OCI-M2 (cell line): ENCODE results near the gene KDM4D.
A peak's percentile ranks its signal among the peaks of the same experiment; 100 is the strongest.

Experiments used
- DNase-seq: peaks from one replicate; lab custom pipeline; 2025; ENCODE audit not compliant: unreplicated experiment; lab: John Stamatoyannopoulos, UW

Gene KDM4D

GRCh38 chr11:95028357-95028756 is 54.8 kb downstream of the KDM4D start:
- no peak for DNase-seq

- no peak for DNase-seq
Measured at GRCh38 chr11:95033051-95033450, 59.5 kb downstream of the KDM4D start.

GRCh38 chr11:95035316-95035715 is 61.8 kb downstream of the KDM4D start:
- no peak for DNase-seq

DNA sequence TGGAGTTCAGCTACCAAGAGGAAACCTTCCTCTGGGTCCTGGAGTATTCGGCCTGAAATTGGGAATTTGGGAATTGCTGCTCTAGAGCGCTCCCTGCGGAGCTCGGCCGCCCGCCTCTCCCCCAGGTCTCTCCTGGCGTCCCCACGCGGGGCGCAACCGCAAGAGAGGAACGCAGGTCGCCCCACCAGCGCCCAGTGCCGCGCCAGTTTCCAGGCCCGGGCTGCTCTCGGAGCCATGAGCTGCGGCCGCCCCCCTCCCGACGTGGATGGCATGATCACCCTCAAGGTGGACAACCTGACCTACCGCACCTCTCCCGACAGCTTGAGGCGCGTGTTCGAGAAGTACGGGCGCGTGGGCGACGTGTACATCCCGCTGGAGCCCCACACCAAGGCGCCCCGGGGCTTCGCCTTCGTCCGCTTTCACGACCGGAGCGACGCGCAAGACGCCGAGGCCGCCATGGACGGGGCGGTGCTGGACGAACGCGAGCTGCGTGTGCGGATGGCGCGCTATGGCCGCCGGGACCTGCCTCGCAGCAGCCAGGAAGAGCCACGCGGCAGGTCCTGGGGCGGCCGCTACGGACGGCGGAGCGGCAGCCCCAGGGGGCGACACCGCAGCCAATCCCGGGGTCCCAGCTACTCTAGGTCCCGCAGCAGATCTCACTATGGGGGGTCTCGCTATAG is 64.0 kb downstream of the KDM4D start:
- DNase-seq = peak; percentile 21

DNA sequence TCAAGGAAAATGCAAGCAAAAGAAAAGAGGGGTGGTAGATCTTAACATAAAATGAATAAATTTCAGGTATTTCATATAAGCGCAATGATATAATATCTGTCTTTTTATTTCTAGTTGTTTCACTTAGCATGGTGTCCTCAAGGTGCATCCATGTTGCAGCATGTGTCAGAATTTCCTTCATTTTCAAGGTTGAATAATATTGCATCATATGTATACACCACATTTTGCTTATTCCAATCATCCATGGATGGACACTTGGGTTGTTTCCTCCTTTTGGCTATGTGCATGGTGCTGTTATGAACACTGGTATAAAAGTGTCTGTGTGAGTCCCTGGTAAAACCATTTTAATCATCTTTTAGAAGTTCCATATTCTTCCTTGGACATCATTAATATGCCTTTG is 68.7 kb downstream of the KDM4D start:
- no peak for DNase-seq

DNA sequence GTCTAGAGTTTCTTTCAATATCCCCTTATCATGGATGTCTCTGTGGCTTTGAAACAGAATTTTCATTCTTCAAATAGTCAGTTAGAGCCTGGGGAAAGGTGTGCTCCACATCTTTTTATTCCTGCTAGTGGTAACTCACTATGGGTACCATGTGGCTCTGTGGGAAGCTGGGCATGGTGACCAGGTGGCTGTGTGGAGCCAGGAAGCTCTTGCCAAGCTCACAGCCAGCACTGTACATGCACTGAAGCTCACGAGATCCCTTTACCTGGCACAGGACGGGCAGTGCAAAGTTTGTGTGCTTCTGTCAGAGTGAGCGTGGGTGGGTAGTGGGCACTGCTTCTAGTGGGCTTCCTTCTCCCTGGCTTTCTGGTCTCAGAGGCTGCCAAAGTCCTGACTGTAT is 69.4 kb downstream of the KDM4D start:
- DNase-seq = no peak

DNA sequence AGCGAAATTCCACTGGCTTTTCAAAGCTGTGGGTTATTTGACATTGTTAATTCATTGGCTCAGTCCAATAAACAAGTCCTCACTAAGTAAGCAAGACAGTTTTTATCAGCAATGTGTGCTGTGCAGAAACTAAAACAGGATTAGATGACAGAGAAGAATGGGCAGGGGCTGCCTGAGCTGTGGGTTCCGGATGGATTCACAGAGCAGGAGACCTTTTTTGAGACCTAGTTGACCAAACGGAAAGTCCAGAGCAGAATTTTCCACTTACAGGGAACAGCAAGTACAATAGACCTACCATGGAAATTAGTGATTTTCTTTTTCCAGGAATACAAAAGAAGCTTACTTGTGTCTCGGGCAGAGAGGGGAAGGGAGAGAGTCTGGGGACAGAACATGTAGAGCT is 70.5 kb downstream of the KDM4D start:
- no peak for DNase-seq

GRCh38 chr11:95045812-95046211 is 72.3 kb downstream of the KDM4D start:
- no peak for DNase-seq
